ENCODE measurements around the gene HS6ST2. TPM values are rescaled to one million over a fixed set of nuclear protein-coding genes. Genes with fewer than 3 reads are reported as not detected.

Gene HS6ST2
- total RNA-seq, 1 experiment from 2014 or later: not detected

- H3K4me3 ChIP-seq (ENCODE audit: low read length): no peak overlapping the region
- no peaks in the 10 kb centered on the region for H3K36me3 ChIP-seq (ENCODE audit: insufficient read depth, low read length)
- H3K79me2 ChIP-seq (ENCODE audit: low read length): no peaks in the 10 kb centered on the region
- H3K9me2 ChIP-seq (replicated peaks; ENCODE audit: insufficient read depth, low read length): no peaks in the 10 kb centered on the region
- no peak overlapping the region for H3K9ac ChIP-seq (ENCODE audit: low read length)
- no peak for DNase-seq
- no peak overlapping the region for H3K27ac ChIP-seq (ENCODE audit: low read length)
- H4K20me1 ChIP-seq (ENCODE audit: insufficient read depth, low read depth, low read length): no peaks in the 10 kb centered on the region
- no peaks in the 10 kb centered on the region for H3K9me3 ChIP-seq (ENCODE audit: low read length)
- H3K4me2 ChIP-seq (ENCODE audit: low read depth, low read length, poor library complexity, severe bottlenecking): no peak overlapping the region
- H2AFZ ChIP-seq (ENCODE audit: low read length): no peak overlapping the region
- H3K27me3 ChIP-seq (ENCODE audit: low read length): no peaks in the 10 kb centered on the region
- H3K4me1 ChIP-seq (ENCODE audit: low read length): no peaks in the 10 kb centered on the region
Observed at GRCh38 chrX:132763528-132763927, 194.9 kb downstream of the HS6ST2 start.

GRCh38 chrX:132758759-132759158 lies 199.7 kb downstream of the HS6ST2 start:
- no peaks in the 10 kb centered on the region for H3K9me3 ChIP-seq (ENCODE audit: low read length)
- no peak overlapping the region for H3K4me3 ChIP-seq (ENCODE audit: low read length)
- H3K4me2 ChIP-seq (ENCODE audit: low read depth, low read length, poor library complexity, severe bottlenecking): no peak overlapping the region
- H3K9ac ChIP-seq (ENCODE audit: low read length): no peak overlapping the region
- H3K27me3 ChIP-seq (ENCODE audit: low read length): no peaks in the 10 kb centered on the region
- H4K20me1 ChIP-seq (ENCODE audit: insufficient read depth, low read depth, low read length): no peaks in the 10 kb centered on the region
- no peaks in the 10 kb centered on the region for H3K79me2 ChIP-seq (ENCODE audit: low read length)
- no peak overlapping the region for H3K27ac ChIP-seq (ENCODE audit: low read length)
- no peaks in the 10 kb centered on the region for H3K4me1 ChIP-seq (ENCODE audit: low read length)
- no peaks in the 10 kb centered on the region for H3K36me3 ChIP-seq (ENCODE audit: insufficient read depth, low read length)
- H2AFZ ChIP-seq (ENCODE audit: low read length): no peak overlapping the region
- DNase-seq: no peak
- H3K9me2 ChIP-seq (replicated peaks; ENCODE audit: insufficient read depth, low read length): no peaks in the 10 kb centered on the region

GRCh38 chrX:132757066-132757623 lies 201.3 kb downstream of the HS6ST2 start:
- Histone ChIP-seq H3K4me3 (ENCODE audit: low read length) (no peak overlapping the region), H4K20me1 (ENCODE audit: insufficient read depth, low read depth, low read length) (no peaks in the 10 kb centered on the region), H3K9me3 (ENCODE audit: low read length) (no peaks in the 10 kb centered on the region), H3K27ac (ENCODE audit: low read length) (no peak overlapping the region), H3K4me1 (ENCODE audit: low read length) (no peaks in the 10 kb centered on the region), H3K9ac (ENCODE audit: low read length) (no peak overlapping the region), H2AFZ (ENCODE audit: low read length) (no peak overlapping the region), H3K4me2 (ENCODE audit: low read depth, low read length, poor library complexity, severe bottlenecking) (no peak overlapping the region), H3K27me3 (ENCODE audit: low read length) (no peaks in the 10 kb centered on the region), H3K36me3 (ENCODE audit: insufficient read depth, low read length) (no peaks in the 10 kb centered on the region), H3K79me2 (ENCODE audit: low read length) (no peaks in the 10 kb centered on the region), H3K9me2 (replicated peaks; ENCODE audit: insufficient read depth, low read length) (no peaks in the 10 kb centered on the region)
- no peak for DNase-seq

DNA sequence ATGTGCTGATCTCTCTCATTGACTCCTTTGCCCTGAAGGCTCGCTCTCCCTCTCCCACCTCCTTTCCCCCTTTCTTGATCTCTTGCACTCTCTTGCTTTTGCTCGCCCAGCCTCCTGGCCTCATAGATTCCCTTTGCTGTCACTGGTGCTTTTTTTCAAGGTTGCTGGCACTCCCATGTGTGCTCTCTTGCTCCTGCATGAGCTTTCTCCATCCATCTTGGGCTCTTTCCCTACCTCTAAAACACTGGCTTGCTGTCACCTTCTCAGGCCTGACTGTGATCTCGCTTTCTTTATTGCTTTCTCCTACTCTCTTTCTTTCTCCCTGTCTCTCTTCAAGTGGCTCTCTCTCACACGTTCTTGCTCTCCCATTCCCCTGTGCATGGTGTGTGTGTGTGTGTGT lies 202.0 kb downstream of the HS6ST2 start:
- no peak overlapping the region for H3K9ac ChIP-seq (ENCODE audit: low read length)
- no peaks in the 10 kb centered on the region for H3K4me1 ChIP-seq (ENCODE audit: low read length)
- no peaks in the 10 kb centered on the region for H3K9me2 ChIP-seq (replicated peaks; ENCODE audit: insufficient read depth, low read length)
- H2AFZ ChIP-seq (ENCODE audit: low read length): no peak overlapping the region
- H3K36me3 ChIP-seq (ENCODE audit: insufficient read depth, low read length): no peaks in the 10 kb centered on the region
- no peaks in the 10 kb centered on the region for H3K27me3 ChIP-seq (ENCODE audit: low read length)
- H3K4me3 ChIP-seq (ENCODE audit: low read length): no peak overlapping the region
- no peak for DNase-seq
- no peaks in the 10 kb centered on the region for H3K79me2 ChIP-seq (ENCODE audit: low read length)
- H4K20me1 ChIP-seq (ENCODE audit: insufficient read depth, low read depth, low read length): no peaks in the 10 kb centered on the region
- H3K4me2 ChIP-seq (ENCODE audit: low read depth, low read length, poor library complexity, severe bottlenecking): no peak overlapping the region
- H3K9me3 ChIP-seq (ENCODE audit: low read length): no peaks in the 10 kb centered on the region
- no peak overlapping the region for H3K27ac ChIP-seq (ENCODE audit: low read length)

GRCh38 chrX:132751063-132751690 lies 207.3 kb downstream of the HS6ST2 start:
- no peaks in the 10 kb centered on the region for H3K9me3 ChIP-seq (ENCODE audit: low read length)
- H4K20me1 ChIP-seq (ENCODE audit: insufficient read depth, low read depth, low read length): no peaks in the 10 kb centered on the region
- H3K27ac ChIP-seq (ENCODE audit: low read length): no peak overlapping the region
- no peak overlapping the region for H2AFZ ChIP-seq (ENCODE audit: low read length)
- no peaks in the 10 kb centered on the region for H3K79me2 ChIP-seq (ENCODE audit: low read length)
- no peaks in the 10 kb centered on the region for H3K27me3 ChIP-seq (ENCODE audit: low read length)
- no peak for DNase-seq
- H3K4me3 ChIP-seq (ENCODE audit: low read length): no peak overlapping the region
- H3K9me2 ChIP-seq (replicated peaks; ENCODE audit: insufficient read depth, low read length): no peaks in the 10 kb centered on the region
- no peaks in the 10 kb centered on the region for H3K36me3 ChIP-seq (ENCODE audit: insufficient read depth, low read length)
- H3K4me1 ChIP-seq (ENCODE audit: low read length): no peaks in the 10 kb centered on the region
- no peak overlapping the region for H3K4me2 ChIP-seq (ENCODE audit: low read depth, low read length, poor library complexity, severe bottlenecking)
- H3K9ac ChIP-seq (ENCODE audit: low read length): no peak overlapping the region

GRCh38 chrX:132750331-132751062 lies 207.9 kb downstream of the HS6ST2 start:
- H3K4me2 ChIP-seq (ENCODE audit: low read depth, low read length, poor library complexity, severe bottlenecking): no peak overlapping the region
- DNase-seq: no peak

GRCh38 chrX:132749406-132749805 lies 209.0 kb downstream of the HS6ST2 start:
- no peak overlapping the region for H3K9ac ChIP-seq (ENCODE audit: low read length)
- no peaks in the 10 kb centered on the region for H3K4me1 ChIP-seq (ENCODE audit: low read length)
- no peak overlapping the region for H3K4me2 ChIP-seq (ENCODE audit: low read depth, low read length, poor library complexity, severe bottlenecking)
- no peaks in the 10 kb centered on the region for H3K79me2 ChIP-seq (ENCODE audit: low read length)
- H3K9me2 ChIP-seq (replicated peaks; ENCODE audit: insufficient read depth, low read length): no peaks in the 10 kb centered on the region
- H2AFZ ChIP-seq (ENCODE audit: low read length): no peak overlapping the region
- H4K20me1 ChIP-seq (ENCODE audit: insufficient read depth, low read depth, low read length): no peaks in the 10 kb centered on the region
- no peaks in the 10 kb centered on the region for H3K36me3 ChIP-seq (ENCODE audit: insufficient read depth, low read length)
- H3K4me3 ChIP-seq (ENCODE audit: low read length): no peak overlapping the region
- H3K27me3 ChIP-seq (ENCODE audit: low read length): no peaks in the 10 kb centered on the region
- DNase-seq: no peak
- no peaks in the 10 kb centered on the region for H3K9me3 ChIP-seq (ENCODE audit: low read length)
- no peak overlapping the region for H3K27ac ChIP-seq (ENCODE audit: low read length)

More at GRCh38 chrX:132750331-132751062, 207.9 kb downstream of the HS6ST2 start:
- H2AFZ ChIP-seq (ENCODE audit: low read length): no peak overlapping the region
- no peaks in the 10 kb centered on the region for H3K27me3 ChIP-seq (ENCODE audit: low read length)
- no peak overlapping the region for H3K9ac ChIP-seq (ENCODE audit: low read length)
- no peaks in the 10 kb centered on the region for H3K79me2 ChIP-seq (ENCODE audit: low read length)
- no peak overlapping the region for H3K27ac ChIP-seq (ENCODE audit: low read length)
- H3K4me1 ChIP-seq (ENCODE audit: low read length): no peaks in the 10 kb centered on the region
- no peaks in the 10 kb centered on the region for H3K36me3 ChIP-seq (ENCODE audit: insufficient read depth, low read length)
- no peaks in the 10 kb centered on the region for H4K20me1 ChIP-seq (ENCODE audit: insufficient read depth, low read depth, low read length)
- H3K4me3 ChIP-seq (ENCODE audit: low read length): no peak overlapping the region
- H3K9me3 ChIP-seq (ENCODE audit: low read length): no peaks in the 10 kb centered on the region
- H3K9me2 ChIP-seq (replicated peaks; ENCODE audit: insufficient read depth, low read length): no peaks in the 10 kb centered on the region

GRCh38 chrX:132748909-132749308 lies 209.5 kb downstream of the HS6ST2 start:
- no peaks in the 10 kb centered on the region for H3K79me2 ChIP-seq (ENCODE audit: low read length)
- H3K36me3 ChIP-seq (ENCODE audit: insufficient read depth, low read length): no peaks in the 10 kb centered on the region
- H4K20me1 ChIP-seq (ENCODE audit: insufficient read depth, low read depth, low read length): no peaks in the 10 kb centered on the region
- H3K4me2 ChIP-seq (ENCODE audit: low read depth, low read length, poor library complexity, severe bottlenecking): no peak overlapping the region
- DNase-seq: no peak
- no peaks in the 10 kb centered on the region for H3K27me3 ChIP-seq (ENCODE audit: low read length)
- no peaks in the 10 kb centered on the region for H3K9me2 ChIP-seq (replicated peaks; ENCODE audit: insufficient read depth, low read length)
- no peak overlapping the region for H3K9ac ChIP-seq (ENCODE audit: low read length)
- no peaks in the 10 kb centered on the region for H3K9me3 ChIP-seq (ENCODE audit: low read length)
- H3K4me3 ChIP-seq (ENCODE audit: low read length): no peak overlapping the region
- H3K27ac ChIP-seq (ENCODE audit: low read length): no peak overlapping the region
- H3K4me1 ChIP-seq (ENCODE audit: low read length): no peaks in the 10 kb centered on the region
- no peak overlapping the region for H2AFZ ChIP-seq (ENCODE audit: low read length)
